ENCODE data around the gene NRG4. TPM values are rescaled to one million over a fixed set of nuclear protein-coding genes. Genes with fewer than 3 reads are reported as not detected.
"Not testable (repeated sequence)": the region's sequence is repeated elsewhere in the genome, so short reads cannot be mapped to it uniquely, and the experiment has no call there.

The NRG4 gene
- polyA plus RNA-seq, 1 experiment, result not detected

GRCh38 chr15:76035593-76035992 lies 23.4 kb upstream of the NRG4 start:
- Histone ChIP-seq H3K27ac (ENCODE audit: low read depth, low read length) (no peak overlapping the region), H3K9me3 (ENCODE audit: control insufficient read depth, insufficient read depth, low read length) (no peaks in the 10 kb centered on the region), H3K4me3 (ENCODE audit: low read depth, low read length) (no peak overlapping the region), H3K27me3 (ENCODE audit: control insufficient read depth, insufficient read depth, low read length) (peaks cover 10% of the 10 kb centered on the region)
- CTCF ChIA-PET, result no interaction called here
- no peak for DNase-seq (ENCODE audit: low read depth, low spot score)
- TF ChIP-seq, protein P1, sequence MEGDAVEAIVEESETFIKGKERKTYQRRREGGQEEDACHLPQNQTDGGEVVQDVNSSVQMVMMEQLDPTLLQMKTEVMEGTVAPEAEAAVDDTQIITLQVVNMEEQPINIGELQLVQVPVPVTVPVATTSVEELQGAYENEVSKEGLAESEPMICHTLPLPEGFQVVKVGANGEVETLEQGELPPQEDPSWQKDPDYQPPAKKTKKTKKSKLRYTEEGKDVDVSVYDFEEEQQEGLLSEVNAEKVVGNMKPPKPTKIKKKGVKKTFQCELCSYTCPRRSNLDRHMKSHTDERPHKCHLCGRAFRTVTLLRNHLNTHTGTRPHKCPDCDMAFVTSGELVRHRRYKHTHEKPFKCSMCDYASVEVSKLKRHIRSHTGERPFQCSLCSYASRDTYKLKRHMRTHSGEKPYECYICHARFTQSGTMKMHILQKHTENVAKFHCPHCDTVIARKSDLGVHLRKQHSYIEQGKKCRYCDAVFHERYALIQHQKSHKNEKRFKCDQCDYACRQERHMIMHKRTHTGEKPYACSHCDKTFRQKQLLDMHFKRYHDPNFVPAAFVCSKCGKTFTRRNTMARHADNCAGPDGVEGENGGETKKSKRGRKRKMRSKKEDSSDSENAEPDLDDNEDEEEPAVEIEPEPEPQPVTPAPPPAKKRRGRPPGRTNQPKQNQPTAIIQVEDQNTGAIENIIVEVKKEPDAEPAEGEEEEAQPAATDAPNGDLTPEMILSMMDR (IDR thresholded peaks at IDR 0.05; ENCODE audit: low read depth, low read length), result no peak
- POLR2A ChIA-PET, result no interaction called here

DNA sequence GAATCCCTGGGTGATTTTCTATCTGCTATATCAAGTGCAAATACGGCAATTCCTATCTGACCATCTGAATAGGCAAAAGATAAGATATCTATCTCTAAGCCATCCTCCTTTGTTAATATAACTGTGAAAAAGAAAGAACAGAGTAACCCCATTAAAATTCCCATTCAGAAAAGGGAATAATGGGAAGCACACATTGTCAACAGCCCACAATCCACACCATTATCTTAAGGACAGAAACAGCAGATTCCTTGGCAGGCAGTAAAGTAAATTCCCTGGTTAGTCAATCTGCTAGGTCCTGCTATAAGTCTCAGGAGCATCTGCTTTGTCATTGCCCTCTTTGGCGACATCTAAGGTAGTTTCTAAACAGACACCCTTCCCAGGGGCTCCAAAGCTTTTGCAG lies 21.9 kb upstream of the NRG4 start:
- no peak for DNase-seq (ENCODE audit: low read depth, low spot score)
- Histone ChIP-seq H3K9me3 (ENCODE audit: control insufficient read depth, insufficient read depth, low read length) (no peaks in the 10 kb centered on the region), H3K27ac (ENCODE audit: low read depth, low read length) (no peak overlapping the region), H3K4me3 (ENCODE audit: low read depth, low read length) (no peak overlapping the region), H3K27me3 (ENCODE audit: control insufficient read depth, insufficient read depth, low read length) (peaks cover 10% of the 10 kb centered on the region)
- TF ChIP-seq, protein P1 (IDR thresholded peaks at IDR 0.05; ENCODE audit: low read depth, low read length), result no peak
- ChIA-PET POLR2A (no interaction called here), CTCF (interaction anchor here (1.1 kb wide), 1 partner anchor 106 kb away, joined by 6 read pairs; no protein-coding TSS in a partner anchor)

DNA sequence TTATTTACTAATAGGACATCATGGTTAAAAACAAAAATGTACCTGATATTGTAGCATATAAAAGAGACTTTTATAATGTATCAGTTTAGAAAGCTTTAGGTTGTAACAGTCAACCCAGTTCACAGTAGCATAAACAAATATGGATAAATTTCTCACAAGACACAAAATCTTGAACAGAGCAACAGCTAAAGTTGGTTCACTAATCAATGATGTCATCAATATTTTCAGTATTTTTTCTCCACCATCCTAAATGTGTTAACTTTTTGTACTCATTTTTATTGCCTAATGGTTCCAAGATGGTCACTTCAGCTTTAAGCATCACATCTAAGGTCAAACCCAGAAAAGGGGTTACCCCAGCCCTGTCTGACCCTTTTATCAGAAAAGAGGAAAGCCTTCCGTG lies 21.2 kb upstream of the NRG4 start:
- ChIA-PET CTCF (no interaction called here), POLR2A (no interaction called here)
- Histone ChIP-seq H3K9me3 (ENCODE audit: control insufficient read depth, insufficient read depth, low read length) (no peaks in the 10 kb centered on the region), H3K4me3 (ENCODE audit: low read depth, low read length) (no peak overlapping the region), H3K27me3 (ENCODE audit: control insufficient read depth, insufficient read depth, low read length) (peaks cover 10% of the 10 kb centered on the region), H3K27ac (ENCODE audit: low read depth, low read length) (no peak overlapping the region)
- TF ChIP-seq, protein P1 (IDR thresholded peaks at IDR 0.05; ENCODE audit: low read depth, low read length), result no peak
- DNase-seq (ENCODE audit: low read depth, low spot score), result no peak

DNA sequence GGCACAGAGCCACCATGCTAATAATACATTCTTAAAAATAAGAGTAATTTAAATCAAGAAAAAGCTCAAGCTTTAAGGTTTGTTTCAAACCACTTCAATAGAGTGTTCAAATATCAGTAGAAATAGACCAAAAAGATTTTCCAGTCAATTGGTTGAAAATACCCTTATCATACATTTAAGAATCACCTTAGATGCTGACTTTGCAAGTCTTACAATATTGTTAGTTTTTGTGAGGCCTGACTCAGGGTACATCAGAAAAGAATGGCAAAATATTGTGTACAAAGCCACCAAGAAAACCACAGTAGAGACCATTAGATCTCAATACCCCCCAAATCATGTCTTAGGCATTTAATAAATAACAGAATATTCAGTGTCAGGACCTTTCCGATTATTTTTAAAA lies 19.8 kb upstream of the NRG4 start:
- Histone ChIP-seq H3K9me3 (ENCODE audit: control insufficient read depth, insufficient read depth, low read length) (no peaks in the 10 kb centered on the region), H3K27me3 (ENCODE audit: control insufficient read depth, insufficient read depth, low read length) (peaks cover 7% of the 10 kb centered on the region), H3K4me3 (ENCODE audit: low read depth, low read length) (no peak overlapping the region), H3K27ac (ENCODE audit: low read depth, low read length) (no peak overlapping the region)
- POLR2A ChIA-PET, result no interaction called here
- CTCF ChIA-PET, result no interaction called here
- DNase-seq (ENCODE audit: low read depth, low spot score), result no peak
- TF ChIP-seq, protein P1 (IDR thresholded peaks at IDR 0.05; ENCODE audit: low read depth, low read length), result no peak

DNA sequence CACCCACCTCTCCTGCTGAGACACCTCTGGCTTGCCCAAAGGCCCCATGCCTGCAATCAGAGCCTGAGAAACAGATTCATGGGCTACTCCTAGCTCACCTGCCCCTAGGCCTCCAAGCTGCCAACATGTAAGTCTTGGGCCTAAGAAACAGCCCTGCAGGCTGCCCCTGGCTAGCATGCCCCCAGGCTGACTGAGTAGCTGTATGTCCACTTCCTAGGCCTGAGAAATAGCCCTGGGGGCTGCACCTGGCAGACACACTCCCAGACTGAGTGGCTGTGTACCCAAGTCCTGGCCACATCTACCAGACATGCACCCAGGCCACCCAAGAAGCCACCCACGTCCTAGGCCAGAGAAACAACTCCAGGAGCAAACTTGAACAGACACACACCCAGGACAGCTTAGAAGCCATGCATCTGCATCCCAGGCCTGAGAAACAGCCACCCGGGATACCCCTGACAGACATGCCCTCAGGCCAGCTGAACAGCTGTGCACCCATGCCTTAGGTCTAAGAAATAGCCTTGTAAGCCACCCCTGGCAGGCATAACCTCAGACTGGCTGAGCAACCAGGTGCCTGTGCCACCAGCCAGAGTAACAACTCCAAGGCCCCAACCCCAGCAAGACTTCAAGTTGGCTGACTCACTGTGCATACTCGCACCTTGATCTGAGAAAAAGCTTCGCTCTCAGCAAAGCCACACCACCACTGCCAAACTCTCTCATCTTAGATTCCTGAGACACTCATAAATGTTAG lies 12.0 kb upstream of the NRG4 start:
- Histone ChIP-seq H3K4me3 (ENCODE audit: low read depth, low read length) (no peak overlapping the region), H3K27me3 (ENCODE audit: control insufficient read depth, insufficient read depth, low read length) (no peaks in the 10 kb centered on the region), H3K9me3 (ENCODE audit: control insufficient read depth, insufficient read depth, low read length) (peaks cover 4% of the 10 kb centered on the region; the same call in 1 of the 2 replicates), H3K27ac (ENCODE audit: low read depth, low read length) (no peak overlapping the region)
- ChIA-PET CTCF (no interaction called here), POLR2A (no interaction called here)
- no peak for DNase-seq (ENCODE audit: low read depth, low spot score)
- TF ChIP-seq, protein P1 (IDR thresholded peaks at IDR 0.05; ENCODE audit: low read depth, low read length), result no peak

DNA sequence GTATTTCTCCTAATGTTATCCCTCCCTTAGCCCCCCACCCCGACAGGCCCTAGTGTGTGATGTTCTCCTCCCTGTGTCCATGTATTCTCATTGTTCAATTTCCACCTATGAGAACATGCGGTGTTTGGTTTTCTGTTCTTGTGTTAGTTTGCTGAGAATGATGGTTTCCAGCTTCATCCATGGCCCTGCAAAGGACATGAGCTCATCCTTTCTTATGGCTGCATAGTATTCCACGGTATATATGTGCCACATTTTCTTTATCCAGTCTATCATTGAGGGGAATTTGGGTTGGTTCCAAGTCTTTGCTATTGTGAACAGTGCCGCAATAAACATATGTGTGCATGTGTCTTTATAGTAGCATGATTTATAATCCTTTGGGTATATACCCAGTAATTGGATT lies 1.2 kb upstream of the NRG4 start:
- H3K9me3 ChIP-seq (ENCODE audit: control insufficient read depth, insufficient read depth, low read length); CTCF ChIA-PET; H3K27ac ChIP-seq (ENCODE audit: low read depth, low read length); H3K4me3 ChIP-seq (ENCODE audit: low read depth, low read length); DNase-seq (ENCODE audit: low read depth, low spot score); H3K27me3 ChIP-seq (ENCODE audit: control insufficient read depth, insufficient read depth, low read length); POLR2A ChIA-PET: not testable (repeated sequence)

All from AG04450 (cell line).